ENCODE results near the gene DLEC1.
"Not testable (repeated sequence)": the region's sequence is repeated elsewhere in the genome, so short reads cannot be mapped to it uniquely, and the experiment has no call there.

Gene DLEC1

DNA sequence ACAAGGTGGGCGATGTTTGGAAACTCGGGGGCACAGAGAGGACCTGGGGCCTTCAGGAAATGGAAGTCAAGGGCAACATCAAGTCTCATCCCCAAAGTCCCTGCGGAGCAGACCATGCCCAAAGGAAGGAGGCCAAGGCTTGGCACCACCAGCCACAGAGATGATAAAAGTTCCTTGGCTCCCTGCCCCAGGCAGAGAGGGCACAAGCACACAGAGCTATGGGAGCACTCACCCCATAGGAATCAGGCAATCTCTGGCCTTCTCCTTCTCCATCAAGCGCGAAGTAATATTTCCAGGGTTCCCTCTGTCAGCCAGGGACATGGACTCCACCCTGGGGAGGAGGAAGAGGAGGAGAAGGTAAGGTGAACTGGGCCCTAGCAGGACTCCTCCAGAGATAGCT lies 90.0 kb downstream of the DLEC1 start:
- no peak overlapping the region for H3K4me3 ChIP-seq (ENCODE audit: low read depth, low read length)
- TF ChIP-seq, protein P1, sequence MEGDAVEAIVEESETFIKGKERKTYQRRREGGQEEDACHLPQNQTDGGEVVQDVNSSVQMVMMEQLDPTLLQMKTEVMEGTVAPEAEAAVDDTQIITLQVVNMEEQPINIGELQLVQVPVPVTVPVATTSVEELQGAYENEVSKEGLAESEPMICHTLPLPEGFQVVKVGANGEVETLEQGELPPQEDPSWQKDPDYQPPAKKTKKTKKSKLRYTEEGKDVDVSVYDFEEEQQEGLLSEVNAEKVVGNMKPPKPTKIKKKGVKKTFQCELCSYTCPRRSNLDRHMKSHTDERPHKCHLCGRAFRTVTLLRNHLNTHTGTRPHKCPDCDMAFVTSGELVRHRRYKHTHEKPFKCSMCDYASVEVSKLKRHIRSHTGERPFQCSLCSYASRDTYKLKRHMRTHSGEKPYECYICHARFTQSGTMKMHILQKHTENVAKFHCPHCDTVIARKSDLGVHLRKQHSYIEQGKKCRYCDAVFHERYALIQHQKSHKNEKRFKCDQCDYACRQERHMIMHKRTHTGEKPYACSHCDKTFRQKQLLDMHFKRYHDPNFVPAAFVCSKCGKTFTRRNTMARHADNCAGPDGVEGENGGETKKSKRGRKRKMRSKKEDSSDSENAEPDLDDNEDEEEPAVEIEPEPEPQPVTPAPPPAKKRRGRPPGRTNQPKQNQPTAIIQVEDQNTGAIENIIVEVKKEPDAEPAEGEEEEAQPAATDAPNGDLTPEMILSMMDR (IDR thresholded peaks at IDR 0.05; ENCODE audit: low read depth, low read length, missing control alignments), result no peak
- no peaks in the 10 kb centered on the region for H3K27me3 ChIP-seq (replicated peaks)
- DNase-seq, result no peak
- in situ Hi-C loops (cut with HindIII; ENCODE audit: low pct_ligation_motif_present, low sequenced_read_pairs), result no loop called here
- H3K36me3 ChIP-seq (replicated peaks), result peaks cover 55% of the 10 kb centered on the region
- H3K27ac ChIP-seq, result no peak overlapping the region

DNA sequence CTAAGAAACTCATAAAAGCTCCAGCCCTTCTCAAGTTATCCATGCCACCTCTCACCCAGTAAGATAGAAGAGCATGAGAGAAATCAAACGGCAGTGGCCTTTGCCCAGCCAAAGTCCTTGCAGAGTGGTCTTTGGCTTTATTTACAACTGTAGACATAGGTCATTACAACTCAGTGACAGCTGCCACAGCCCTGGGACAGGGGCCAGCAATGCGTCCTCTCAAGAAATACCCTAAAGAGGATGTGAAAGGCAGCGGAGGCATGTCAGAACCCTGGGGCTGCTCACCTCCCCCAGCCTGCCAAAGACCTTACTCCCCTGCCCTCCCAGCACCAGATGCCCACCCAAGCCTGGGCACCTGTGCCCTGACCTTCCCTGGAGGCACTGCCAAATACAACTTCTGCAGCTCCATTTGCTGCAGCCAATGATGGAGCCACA lies 91.6 kb downstream of the DLEC1 start:
- no peak overlapping the region for H3K4me3 ChIP-seq (ENCODE audit: low read depth, low read length)
- in situ Hi-C loops (cut with HindIII; ENCODE audit: low pct_ligation_motif_present, low sequenced_read_pairs), result no loop called here
- peaks cover 51% of the 10 kb centered on the region for H3K36me3 ChIP-seq (replicated peaks)
- TF ChIP-seq, protein P1 (IDR thresholded peaks at IDR 0.05; ENCODE audit: low read depth, low read length, missing control alignments), result no peak
- no peaks in the 10 kb centered on the region for H3K27me3 ChIP-seq (replicated peaks)
- H3K27ac ChIP-seq, result no peak overlapping the region
- no peak for DNase-seq

DNA sequence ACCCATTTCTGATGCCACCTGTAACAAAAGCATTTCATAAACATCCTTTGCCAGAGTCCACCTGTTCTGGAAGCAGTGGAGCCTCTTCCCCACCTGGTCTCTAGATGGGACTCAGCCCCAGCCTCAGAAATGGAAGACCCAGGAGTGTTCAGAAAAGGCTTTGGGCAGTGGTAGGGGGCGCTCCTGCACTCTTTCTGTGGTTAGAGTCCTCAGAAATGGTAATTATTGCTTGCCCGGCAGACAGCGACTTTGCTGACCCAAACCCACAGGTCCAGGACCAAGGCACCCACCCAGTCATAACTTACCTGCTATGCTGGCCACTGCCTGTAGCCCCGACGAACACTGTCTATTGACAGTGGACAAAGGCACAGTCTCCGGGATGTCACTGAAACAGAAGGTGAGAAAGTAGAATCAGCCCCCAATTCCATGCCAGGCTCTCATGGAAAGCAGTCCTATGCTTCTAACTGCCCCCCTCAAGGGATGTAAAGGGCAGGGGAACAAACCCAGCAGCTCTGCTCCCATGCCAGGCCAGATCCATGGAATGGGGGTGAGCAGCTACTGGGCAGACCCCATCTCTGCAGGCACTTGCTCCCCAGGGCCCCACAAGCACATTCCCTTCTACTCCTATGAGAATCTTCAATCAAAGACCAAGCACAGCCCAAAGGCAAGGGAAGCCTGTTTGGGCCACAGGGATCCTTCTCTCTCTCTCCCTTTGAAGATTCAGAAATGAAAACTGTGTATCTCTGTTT lies 92.8 kb downstream of the DLEC1 start:
- in situ Hi-C loops (cut with HindIII; ENCODE audit: low pct_ligation_motif_present, low sequenced_read_pairs), result no loop called here
- Histone ChIP-seq H3K27ac (no peak overlapping the region), H3K27me3 (replicated peaks) (no peaks in the 10 kb centered on the region), H3K36me3 (replicated peaks) (peaks cover 41% of the 10 kb centered on the region), H3K4me3 (ENCODE audit: low read depth, low read length) (no peak overlapping the region)
- TF ChIP-seq, protein P1 (IDR thresholded peaks at IDR 0.05; ENCODE audit: low read depth, low read length, missing control alignments), result peak; percentile 84
- DNase-seq, result peak; percentile 45

GRCh38 chr3:38133209-38133556 lies 94.2 kb downstream of the DLEC1 start:
- Histone ChIP-seq H3K36me3 (replicated peaks) (peaks cover 31% of the 10 kb centered on the region), H3K4me3 (ENCODE audit: low read depth, low read length) (no peak overlapping the region)

GRCh38 chr3:38133557-38134405 lies 94.8 kb downstream of the DLEC1 start:
- no peak for DNase-seq
- H3K4me3 ChIP-seq (ENCODE audit: low read depth, low read length), result no peak overlapping the region
- TF ChIP-seq, protein P1 (IDR thresholded peaks at IDR 0.05; ENCODE audit: low read depth, low read length, missing control alignments), result no peak
- no peak overlapping the region for H3K27ac ChIP-seq
- peaks cover 26% of the 10 kb centered on the region for H3K36me3 ChIP-seq (replicated peaks)
- in situ Hi-C loops (cut with HindIII; ENCODE audit: low pct_ligation_motif_present, low sequenced_read_pairs), result no loop called here
- no peaks in the 10 kb centered on the region for H3K27me3 ChIP-seq (replicated peaks)

More at GRCh38 chr3:38133209-38133556, 94.2 kb downstream of the DLEC1 start:
- Histone ChIP-seq H3K27ac (no peak overlapping the region), H3K27me3 (replicated peaks) (no peaks in the 10 kb centered on the region)
- in situ Hi-C loops (cut with HindIII; ENCODE audit: low pct_ligation_motif_present, low sequenced_read_pairs), result no loop called here
- TF ChIP-seq, protein P1 (IDR thresholded peaks at IDR 0.05; ENCODE audit: low read depth, low read length, missing control alignments), result no peak
- DNase-seq, result no peak

DNA sequence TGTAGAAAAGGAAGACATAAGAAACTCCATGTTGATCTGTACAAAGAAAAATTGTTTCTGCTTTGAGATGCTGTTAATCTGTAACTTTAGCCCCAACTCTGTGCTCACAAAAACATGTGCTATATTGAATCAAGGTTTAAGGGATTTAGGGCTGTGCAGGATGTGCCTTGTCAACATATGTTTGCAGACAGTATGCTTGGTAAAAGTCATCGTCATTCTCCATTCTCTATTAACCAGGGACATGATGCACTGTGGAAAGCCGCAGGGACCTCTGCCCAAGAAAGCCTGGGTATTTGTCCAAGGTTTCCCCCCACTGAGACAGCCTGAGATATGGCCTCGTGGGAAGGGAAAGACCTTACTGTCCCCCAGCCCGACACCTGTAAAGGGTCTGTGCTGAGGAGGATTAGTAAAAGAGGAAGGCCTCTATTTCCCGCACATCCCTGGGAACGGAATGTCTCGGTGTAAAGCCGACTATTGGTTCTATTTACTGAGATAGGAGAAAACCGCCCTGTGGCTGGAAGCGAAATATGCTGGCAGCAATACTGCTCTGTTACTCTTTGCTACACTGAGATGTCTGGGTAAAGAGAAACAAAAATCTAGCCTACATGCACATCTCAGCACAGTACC lies 95.6 kb downstream of the DLEC1 start:
- peaks cover 21% of the 10 kb centered on the region for H3K36me3 ChIP-seq (replicated peaks)
- H3K27me3 ChIP-seq (replicated peaks); H3K4me3 ChIP-seq (ENCODE audit: low read depth, low read length); DNase-seq; H3K27ac ChIP-seq; in situ Hi-C loops (cut with HindIII; ENCODE audit: low pct_ligation_motif_present, low sequenced_read_pairs): not testable (repeated sequence)

- DNase-seq; H3K27me3 ChIP-seq (replicated peaks); H3K27ac ChIP-seq; in situ Hi-C loops (cut with HindIII; ENCODE audit: low pct_ligation_motif_present, low sequenced_read_pairs): not testable (repeated sequence)
- Histone ChIP-seq H3K4me3 (ENCODE audit: low read depth, low read length) (peak overlapping the region; percentile 81), H3K36me3 (replicated peaks) (peaks cover 12% of the 10 kb centered on the region)
Measured at GRCh38 chr3:38135621-38136277, 96.7 kb downstream of the DLEC1 start.

Measured in brain microvascular endothelial cell (primary cell).